ENCODE data around the gene NGF.

GRCh38 chr1:115291741-115292140 is 46.3 kb downstream of the NGF start:
- TF ChIP-seq GATA3 (IDR thresholded peaks at IDR 0.05; ENCODE audit: low read depth, low read length): no peak
- no peak for TF ChIP-seq GATA2 (IDR thresholded peaks at IDR 0.05; ENCODE audit: low read depth, low read length)
